HEK293 (cell line): ENCODE measurements around the gene FFAR1.

ENCODE experiments used
- BCL11A ChIP-seq: fragments of 450-650 bp; formaldehyde crosslinking; IDR thresholded peaks from 2 replicates; pipeline ENCODE4 v1.5.1; 2016; ENCODE audit warnings: low read depth, missing biosample characterization, missing genetic modification characterization
- KLF16 ChIP-seq: fragments of 450-650 bp; formaldehyde crosslinking; IDR thresholded peaks from 2 replicates; pipeline ENCODE4 v1.5.1; 2017; ENCODE audit warnings: missing biosample characterization, missing genetic modification characterization
- MYNN ChIP-seq: fragments of 450-650 bp; formaldehyde crosslinking; IDR thresholded peaks from 2 replicates; pipeline ENCODE4 v1.5.1; 2016; ENCODE audit warnings: missing biosample characterization, missing genetic modification characterization, borderline replicate concordance
- REPIN1 ChIP-seq: fragments of 450-650 bp; formaldehyde crosslinking; IDR thresholded peaks from 2 replicates; pipeline ENCODE4 v1.5.1; 2017; ENCODE audit warnings: missing biosample characterization, missing genetic modification characterization, low read depth
- ZBTB8A ChIP-seq: fragments of 450-650 bp; formaldehyde crosslinking; IDR thresholded peaks from 2 replicates; pipeline ENCODE4 v1.5.1; 2016; ENCODE audit warnings: missing biosample characterization, missing genetic modification characterization
- ZFP37 ChIP-seq: fragments of 450-650 bp; formaldehyde crosslinking; IDR thresholded peaks from 2 replicates; pipeline ENCODE4 v1.5.1; 2016; ENCODE audit warnings: missing biosample characterization, missing genetic modification characterization
- ZNF221 ChIP-seq: fragments of 450-650 bp; formaldehyde crosslinking; IDR thresholded peaks from 2 replicates; pipeline ENCODE4 v1.5.1; 2017; ENCODE audit warnings: missing biosample characterization, missing genetic modification characterization, borderline replicate concordance
- ZNF23 ChIP-seq: fragments of 450-650 bp; formaldehyde crosslinking; IDR thresholded peaks from 2 replicates; pipeline ENCODE4 v1.5.1; 2016; ENCODE audit warnings: missing biosample characterization, missing genetic modification characterization, borderline replicate concordance
- ZNF302 ChIP-seq: fragments of 450-650 bp; formaldehyde crosslinking; IDR thresholded peaks from 2 replicates; pipeline ENCODE4 v1.5.1; 2016; ENCODE audit warnings: missing biosample characterization, missing genetic modification characterization, low read depth
- ZNF549 ChIP-seq: fragments of 450-650 bp; IDR thresholded peaks from 2 replicates; pipeline ENCODE4 v1.5.1; 2018; ENCODE audit warnings: missing biosample characterization, missing genetic modification characterization, mild to moderate bottlenecking, inconsistent platforms, moderate library complexity
- TF ChIP-seq, protein P1 (sequence below): fragments of 450-650 bp; formaldehyde crosslinking; IDR thresholded peaks from 2 replicates; pipeline ENCODE4 v1.5.1; 2016; ENCODE audit warnings: missing biosample characterization, missing genetic modification characterization
- TF ChIP-seq, protein P2 (sequence below): fragments of 450-650 bp; IDR thresholded peaks from 2 replicates; pipeline ENCODE4 v1.5.1; 2018; ENCODE audit warnings: missing biosample characterization, missing genetic modification characterization
- TF ChIP-seq, protein P3 (sequence below): sonication (generic); formaldehyde crosslinking; IDR thresholded peaks from 2 replicates; pipeline ENCODE4 v1.8.1; 2022; ENCODE audit warnings: mild to moderate bottlenecking, moderate library complexity, missing genetic modification reagents
- TF ChIP-seq, protein P4 (sequence below): fragments of 450-650 bp; formaldehyde crosslinking; IDR thresholded peaks from 2 replicates; pipeline ENCODE4 v1.5.1; 2016; ENCODE audit warnings: missing biosample characterization, missing genetic modification characterization

DNA sequence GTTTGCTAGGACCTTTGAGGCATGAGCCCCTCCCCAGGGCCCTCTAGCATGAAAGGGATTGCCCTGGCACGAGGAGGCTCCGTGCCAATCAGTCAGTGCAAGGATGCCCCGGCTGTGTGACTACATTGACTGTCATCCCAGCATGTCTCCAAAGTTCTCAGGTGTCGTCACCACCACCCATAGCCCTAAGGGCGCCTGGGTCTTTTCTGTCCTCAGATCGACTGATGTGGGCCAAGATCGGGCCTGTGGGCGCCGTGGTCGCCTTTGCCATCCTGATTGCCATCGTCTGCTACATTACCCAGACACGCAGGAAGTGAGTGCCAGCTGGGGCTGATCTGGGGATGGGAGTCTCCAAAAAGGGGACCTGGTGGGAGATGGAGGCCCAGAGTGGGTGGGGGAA, 37.4 kb upstream of the FFAR1 start:
- TF ChIP-seq, protein P1, sequence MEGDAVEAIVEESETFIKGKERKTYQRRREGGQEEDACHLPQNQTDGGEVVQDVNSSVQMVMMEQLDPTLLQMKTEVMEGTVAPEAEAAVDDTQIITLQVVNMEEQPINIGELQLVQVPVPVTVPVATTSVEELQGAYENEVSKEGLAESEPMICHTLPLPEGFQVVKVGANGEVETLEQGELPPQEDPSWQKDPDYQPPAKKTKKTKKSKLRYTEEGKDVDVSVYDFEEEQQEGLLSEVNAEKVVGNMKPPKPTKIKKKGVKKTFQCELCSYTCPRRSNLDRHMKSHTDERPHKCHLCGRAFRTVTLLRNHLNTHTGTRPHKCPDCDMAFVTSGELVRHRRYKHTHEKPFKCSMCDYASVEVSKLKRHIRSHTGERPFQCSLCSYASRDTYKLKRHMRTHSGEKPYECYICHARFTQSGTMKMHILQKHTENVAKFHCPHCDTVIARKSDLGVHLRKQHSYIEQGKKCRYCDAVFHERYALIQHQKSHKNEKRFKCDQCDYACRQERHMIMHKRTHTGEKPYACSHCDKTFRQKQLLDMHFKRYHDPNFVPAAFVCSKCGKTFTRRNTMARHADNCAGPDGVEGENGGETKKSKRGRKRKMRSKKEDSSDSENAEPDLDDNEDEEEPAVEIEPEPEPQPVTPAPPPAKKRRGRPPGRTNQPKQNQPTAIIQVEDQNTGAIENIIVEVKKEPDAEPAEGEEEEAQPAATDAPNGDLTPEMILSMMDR (tag by site-specific recombination): no peak
- TF ChIP-seq BCL11A (tag by site-specific recombination): no peak
- TF ChIP-seq, protein P2, sequence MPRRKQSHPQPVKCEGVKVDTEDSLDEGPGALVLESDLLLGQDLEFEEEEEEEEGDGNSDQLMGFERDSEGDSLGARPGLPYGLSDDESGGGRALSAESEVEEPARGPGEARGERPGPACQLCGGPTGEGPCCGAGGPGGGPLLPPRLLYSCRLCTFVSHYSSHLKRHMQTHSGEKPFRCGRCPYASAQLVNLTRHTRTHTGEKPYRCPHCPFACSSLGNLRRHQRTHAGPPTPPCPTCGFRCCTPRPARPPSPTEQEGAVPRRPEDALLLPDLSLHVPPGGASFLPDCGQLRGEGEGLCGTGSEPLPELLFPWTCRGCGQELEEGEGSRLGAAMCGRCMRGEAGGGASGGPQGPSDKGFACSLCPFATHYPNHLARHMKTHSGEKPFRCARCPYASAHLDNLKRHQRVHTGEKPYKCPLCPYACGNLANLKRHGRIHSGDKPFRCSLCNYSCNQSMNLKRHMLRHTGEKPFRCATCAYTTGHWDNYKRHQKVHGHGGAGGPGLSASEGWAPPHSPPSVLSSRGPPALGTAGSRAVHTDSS (tag by site-specific recombination): no peak
- TF ChIP-seq MYNN (tag by site-specific recombination): no peak
- no peak for TF ChIP-seq KLF16
- TF ChIP-seq ZNF221 (tag by site-specific recombination): no peak
- TF ChIP-seq ZBTB8A (tag by site-specific recombination): no peak
- TF ChIP-seq REPIN1 (tag by site-specific recombination): no peak
- no peak for TF ChIP-seq ZNF23 (tag by site-specific recombination)
- TF ChIP-seq, protein P3, sequence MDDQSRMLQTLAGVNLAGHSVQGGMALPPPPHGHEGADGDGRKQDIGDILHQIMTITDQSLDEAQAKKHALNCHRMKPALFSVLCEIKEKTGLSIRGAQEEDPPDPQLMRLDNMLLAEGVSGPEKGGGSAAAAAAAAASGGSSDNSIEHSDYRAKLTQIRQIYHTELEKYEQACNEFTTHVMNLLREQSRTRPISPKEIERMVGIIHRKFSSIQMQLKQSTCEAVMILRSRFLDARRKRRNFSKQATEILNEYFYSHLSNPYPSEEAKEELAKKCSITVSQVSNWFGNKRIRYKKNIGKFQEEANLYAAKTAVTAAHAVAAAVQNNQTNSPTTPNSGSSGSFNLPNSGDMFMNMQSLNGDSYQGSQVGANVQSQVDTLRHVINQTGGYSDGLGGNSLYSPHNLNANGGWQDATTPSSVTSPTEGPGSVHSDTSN: no peak
- TF ChIP-seq ZNF549 (tag by site-specific recombination): no peak
- TF ChIP-seq ZNF302 (tag by site-specific recombination): no peak
- no peak for TF ChIP-seq ZFP37 (tag by site-specific recombination)
- TF ChIP-seq, protein P4, sequence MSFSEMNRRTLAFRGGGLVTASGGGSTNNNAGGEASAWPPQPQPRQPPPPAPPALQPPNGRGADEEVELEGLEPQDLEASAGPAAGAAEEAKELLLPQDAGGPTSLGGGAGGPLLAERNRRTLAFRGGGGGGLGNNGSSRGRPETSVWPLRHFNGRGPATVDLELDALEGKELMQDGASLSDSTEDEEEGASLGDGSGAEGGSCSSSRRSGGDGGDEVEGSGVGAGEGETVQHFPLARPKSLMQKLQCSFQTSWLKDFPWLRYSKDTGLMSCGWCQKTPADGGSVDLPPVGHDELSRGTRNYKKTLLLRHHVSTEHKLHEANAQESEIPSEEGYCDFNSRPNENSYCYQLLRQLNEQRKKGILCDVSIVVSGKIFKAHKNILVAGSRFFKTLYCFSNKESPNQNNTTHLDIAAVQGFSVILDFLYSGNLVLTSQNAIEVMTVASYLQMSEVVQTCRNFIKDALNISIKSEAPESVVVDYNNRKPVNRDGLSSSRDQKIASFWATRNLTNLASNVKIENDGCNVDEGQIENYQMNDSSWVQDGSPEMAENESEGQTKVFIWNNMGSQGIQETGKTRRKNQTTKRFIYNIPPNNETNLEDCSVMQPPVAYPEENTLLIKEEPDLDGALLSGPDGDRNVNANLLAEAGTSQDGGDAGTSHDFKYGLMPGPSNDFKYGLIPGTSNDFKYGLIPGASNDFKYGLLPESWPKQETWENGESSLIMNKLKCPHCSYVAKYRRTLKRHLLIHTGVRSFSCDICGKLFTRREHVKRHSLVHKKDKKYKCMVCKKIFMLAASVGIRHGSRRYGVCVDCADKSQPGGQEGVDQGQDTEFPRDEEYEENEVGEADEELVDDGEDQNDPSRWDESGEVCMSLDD (tag by site-specific recombination): no peak
